ENCODE results near the gene GFOD1.

GRCh38 chr6:13384506-13384905 is 102.9 kb downstream of the GFOD1 start:
- TF ChIP-seq EP300 (IDR thresholded peaks at IDR 0.05; ENCODE audit: borderline replicate concordance): no peak
- no peak for TF ChIP-seq REST (IDR thresholded peaks at IDR 0.05; ENCODE audit: low read depth)
- TF ChIP-seq MAX (IDR thresholded peaks at IDR 0.05): no peak
- no peak for TF ChIP-seq USF1 (IDR thresholded peaks at IDR 0.05)
- TF ChIP-seq CREB1 (IDR thresholded peaks at IDR 0.05; ENCODE audit: low read depth): no peak
- no peak for TF ChIP-seq TAF1 (IDR thresholded peaks at IDR 0.05; ENCODE audit: low read depth)
- TF ChIP-seq CEBPB (IDR thresholded peaks at IDR 0.05): no peak
- TF ChIP-seq FOXM1 (IDR thresholded peaks at IDR 0.05; ENCODE audit: borderline replicate concordance, low read depth): no peak
- no peak for TF ChIP-seq YY1 (IDR thresholded peaks at IDR 0.05; ENCODE audit: low read depth)
- no peak for TF ChIP-seq ZBTB7A (IDR thresholded peaks at IDR 0.05; ENCODE audit: low read depth)
- no peak for TF ChIP-seq TCF12 (IDR thresholded peaks at IDR 0.05; ENCODE audit: low read depth)
